SK-N-SH (cell line): Measurements from ENCODE around the gene EFNB2.

Source experiments
- ELF1 ChIP-seq: IDR thresholded peaks from 2 replicates; pipeline ENCODE4 v1.4.0; 2012
- MAX ChIP-seq: IDR thresholded peaks from 2 replicates; pipeline ENCODE4 v1.4.0; 2012; ENCODE audit warnings: low read depth
- POLR2AphosphoS5 ChIP-seq: IDR thresholded peaks from 2 replicates; pipeline ENCODE4 v1.6.1; 2012; ENCODE audit warnings: low read depth, low read length
- TF ChIP-seq, protein P1 (sequence below): fragments of 200-600 bp; sonication (generic); IDR thresholded peaks from 2 replicates; pipeline ENCODE4 v1.6.1; 2017; ENCODE audit warnings: antibody characterized with exemption, mild to moderate bottlenecking, moderate library complexity

DNA sequence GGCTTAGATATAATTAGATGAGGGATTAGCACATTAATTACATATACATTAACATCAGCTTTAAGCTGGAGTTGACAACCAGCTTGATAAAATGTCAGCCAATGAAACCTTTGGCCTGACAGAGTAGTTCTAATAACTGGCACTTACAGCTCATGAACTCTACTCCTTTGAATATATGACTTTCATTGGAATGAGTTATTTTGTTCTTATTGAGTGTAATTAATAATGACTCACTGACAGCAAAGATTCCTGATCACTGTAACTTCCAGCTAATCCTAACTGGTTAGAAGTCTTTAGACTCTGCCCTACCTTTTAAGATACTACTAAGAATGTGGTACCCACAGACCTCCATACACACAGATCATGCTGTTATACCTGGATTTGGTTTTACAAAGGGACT, 41.0 kb downstream of the EFNB2 start:
- TF ChIP-seq, protein P1, sequence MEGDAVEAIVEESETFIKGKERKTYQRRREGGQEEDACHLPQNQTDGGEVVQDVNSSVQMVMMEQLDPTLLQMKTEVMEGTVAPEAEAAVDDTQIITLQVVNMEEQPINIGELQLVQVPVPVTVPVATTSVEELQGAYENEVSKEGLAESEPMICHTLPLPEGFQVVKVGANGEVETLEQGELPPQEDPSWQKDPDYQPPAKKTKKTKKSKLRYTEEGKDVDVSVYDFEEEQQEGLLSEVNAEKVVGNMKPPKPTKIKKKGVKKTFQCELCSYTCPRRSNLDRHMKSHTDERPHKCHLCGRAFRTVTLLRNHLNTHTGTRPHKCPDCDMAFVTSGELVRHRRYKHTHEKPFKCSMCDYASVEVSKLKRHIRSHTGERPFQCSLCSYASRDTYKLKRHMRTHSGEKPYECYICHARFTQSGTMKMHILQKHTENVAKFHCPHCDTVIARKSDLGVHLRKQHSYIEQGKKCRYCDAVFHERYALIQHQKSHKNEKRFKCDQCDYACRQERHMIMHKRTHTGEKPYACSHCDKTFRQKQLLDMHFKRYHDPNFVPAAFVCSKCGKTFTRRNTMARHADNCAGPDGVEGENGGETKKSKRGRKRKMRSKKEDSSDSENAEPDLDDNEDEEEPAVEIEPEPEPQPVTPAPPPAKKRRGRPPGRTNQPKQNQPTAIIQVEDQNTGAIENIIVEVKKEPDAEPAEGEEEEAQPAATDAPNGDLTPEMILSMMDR = no peak
- TF ChIP-seq ELF1 (no peak), MAX (no peak), POLR2AphosphoS5 (no peak)
